NOMO-1 treated with dmso at 0.1 percent for 144 hours (cell line): ENCODE results near the gene PPTC7.
"Not testable (repeated sequence)": the region's sequence is repeated elsewhere in the genome, so short reads cannot be mapped to it uniquely, and the experiment has no call there.

Source experiments
- DNase-seq: peaks from one replicate; lab custom pipeline; 2025; ENCODE audit not compliant: unreplicated experiment; lab: John Stamatoyannopoulos, UW

Gene PPTC7

DNA sequence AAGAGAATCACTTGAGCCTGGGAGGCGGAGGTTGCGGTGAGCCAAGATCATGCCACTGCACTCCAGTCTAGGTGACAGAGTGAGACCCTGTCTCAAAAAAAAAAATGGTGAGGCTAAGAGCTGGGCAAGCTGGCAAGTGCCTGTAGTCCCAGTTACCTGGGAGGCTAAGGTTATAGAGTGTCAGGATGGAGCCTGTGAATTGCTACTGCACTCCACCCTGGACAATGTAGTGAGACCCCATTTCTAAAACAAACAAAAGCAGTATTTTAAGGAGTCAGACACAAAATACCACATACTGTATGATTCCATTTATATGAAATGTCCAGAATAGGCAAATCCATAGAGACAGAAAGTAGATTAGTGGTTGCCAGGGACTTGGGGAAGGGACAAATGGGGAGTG lies 4.0 kb upstream of the PPTC7 start:
- DNase-seq, result not testable (repeated sequence)

DNA sequence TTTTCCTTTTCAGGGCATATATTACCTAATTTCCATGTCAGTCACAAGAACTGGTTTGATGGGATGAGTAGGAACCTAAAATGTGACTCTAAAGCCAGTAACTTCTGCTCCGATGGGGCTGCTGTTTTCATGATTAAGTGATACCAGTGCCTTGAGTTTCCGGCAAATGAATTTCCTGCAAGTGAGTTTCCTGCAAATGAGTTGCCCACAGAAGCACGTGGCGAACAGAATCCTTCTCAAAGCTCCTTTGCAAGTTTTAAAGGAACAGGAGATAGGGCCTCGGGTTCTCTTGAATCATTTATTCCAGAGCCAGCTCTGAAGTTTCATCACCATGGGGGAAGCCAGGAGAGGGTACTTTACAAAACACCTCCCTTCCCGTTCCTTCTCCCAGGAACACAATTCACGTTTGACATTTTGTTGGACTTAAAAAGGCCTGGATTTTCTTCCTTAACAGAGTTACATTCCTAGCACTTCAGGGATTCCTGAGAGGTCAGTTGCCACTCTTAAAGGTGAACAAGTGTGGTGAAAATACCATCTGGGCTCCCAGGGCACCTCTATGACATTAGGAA lies 2.2 kb upstream of the PPTC7 start:
- DNase-seq, result no peak

DNA sequence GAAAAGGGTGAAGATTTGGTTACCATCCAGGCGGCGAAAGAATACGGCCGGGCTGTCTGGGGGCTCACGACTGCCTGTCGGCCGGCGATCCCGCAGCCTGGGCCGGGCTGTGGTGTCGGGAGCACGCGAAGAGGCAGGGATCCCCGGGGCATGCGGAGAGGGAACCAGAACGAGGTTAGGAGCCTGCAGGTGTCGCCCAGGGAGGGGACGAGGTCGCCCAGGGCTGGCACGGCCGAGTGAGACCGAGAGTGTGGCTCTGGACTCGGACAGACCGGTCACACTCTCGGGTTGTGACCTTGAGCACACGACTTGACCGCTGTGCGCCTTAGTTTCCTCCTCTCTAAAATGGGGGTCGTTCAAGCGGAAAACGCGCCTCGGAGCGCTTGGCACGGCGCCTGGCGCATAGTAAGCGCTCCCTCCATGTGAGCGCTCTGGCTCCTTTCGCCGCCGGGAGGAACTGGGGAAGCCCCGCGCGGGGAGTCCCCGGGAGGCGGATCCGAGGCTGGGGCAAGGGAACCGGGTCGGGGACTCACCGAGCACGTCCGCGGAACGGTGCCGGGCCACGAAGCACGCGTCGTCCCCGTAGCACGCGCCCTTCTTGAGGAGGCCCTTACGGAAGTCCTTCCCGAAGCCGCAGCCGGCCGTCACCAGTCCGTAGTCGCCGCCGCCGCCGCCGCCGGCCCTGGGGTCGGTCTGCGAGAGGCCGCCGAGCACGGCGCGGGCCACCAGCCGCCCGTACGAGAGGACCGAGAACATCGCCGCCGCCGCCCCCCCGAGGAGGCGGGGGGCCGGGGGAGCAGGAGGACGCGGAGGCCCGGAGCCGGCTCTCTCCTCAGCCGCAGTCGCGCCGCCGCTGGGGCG lies 612 bp downstream of the PPTC7 start:
- no peak for DNase-seq

DNA sequence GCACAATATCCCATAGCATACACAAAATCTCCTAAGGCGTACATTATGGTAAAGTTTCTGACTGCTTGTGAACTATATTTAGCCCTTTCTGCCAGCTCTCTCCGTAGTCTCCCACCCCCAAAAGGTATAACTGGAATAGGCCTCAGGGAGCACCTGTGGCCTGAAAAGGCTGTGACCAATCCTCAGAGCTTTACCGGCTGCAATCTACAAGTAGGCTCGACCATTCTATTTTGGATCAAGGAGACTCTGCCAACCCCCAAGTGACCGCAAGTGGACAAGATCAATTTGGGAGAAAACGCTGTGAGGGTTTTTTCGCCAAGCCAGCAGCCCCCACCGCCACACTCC lies 1.2 kb downstream of the PPTC7 start:
- DNase-seq, result no peak

DNA sequence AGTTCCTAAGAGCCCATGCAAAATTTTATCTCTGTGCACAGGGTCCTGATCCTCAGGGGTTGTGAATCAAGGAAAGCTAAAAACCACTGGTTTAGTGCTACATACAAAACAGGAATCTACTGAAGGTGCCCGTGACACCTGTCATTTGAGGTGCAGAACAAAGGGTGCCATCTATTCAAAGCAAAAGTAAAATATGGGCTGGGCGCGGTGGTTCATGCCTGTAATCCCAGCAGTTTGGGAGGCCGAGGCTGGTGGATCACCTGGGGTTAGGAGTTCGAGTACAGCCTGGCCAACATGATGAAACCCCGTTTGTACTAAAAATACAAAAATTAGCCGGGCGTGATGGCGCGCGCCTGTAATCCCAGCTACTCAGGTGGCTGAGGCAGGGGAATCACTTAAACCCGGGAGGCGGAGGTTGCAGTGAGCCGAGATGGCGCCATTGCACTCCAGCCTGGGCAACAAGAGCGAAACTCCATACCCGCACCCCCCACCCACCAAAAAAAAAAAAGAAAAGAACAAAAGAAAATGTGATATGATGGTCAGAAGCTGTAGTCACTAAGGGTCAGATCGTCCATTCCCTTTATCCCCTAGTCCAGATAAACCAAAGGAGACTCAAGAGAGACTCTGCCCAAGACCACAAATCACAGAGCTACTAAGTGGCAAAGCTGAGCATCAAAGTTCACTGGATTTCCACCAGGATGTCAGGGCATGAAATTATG lies 3.4 kb downstream of the PPTC7 start:
- DNase-seq, result no peak

DNA sequence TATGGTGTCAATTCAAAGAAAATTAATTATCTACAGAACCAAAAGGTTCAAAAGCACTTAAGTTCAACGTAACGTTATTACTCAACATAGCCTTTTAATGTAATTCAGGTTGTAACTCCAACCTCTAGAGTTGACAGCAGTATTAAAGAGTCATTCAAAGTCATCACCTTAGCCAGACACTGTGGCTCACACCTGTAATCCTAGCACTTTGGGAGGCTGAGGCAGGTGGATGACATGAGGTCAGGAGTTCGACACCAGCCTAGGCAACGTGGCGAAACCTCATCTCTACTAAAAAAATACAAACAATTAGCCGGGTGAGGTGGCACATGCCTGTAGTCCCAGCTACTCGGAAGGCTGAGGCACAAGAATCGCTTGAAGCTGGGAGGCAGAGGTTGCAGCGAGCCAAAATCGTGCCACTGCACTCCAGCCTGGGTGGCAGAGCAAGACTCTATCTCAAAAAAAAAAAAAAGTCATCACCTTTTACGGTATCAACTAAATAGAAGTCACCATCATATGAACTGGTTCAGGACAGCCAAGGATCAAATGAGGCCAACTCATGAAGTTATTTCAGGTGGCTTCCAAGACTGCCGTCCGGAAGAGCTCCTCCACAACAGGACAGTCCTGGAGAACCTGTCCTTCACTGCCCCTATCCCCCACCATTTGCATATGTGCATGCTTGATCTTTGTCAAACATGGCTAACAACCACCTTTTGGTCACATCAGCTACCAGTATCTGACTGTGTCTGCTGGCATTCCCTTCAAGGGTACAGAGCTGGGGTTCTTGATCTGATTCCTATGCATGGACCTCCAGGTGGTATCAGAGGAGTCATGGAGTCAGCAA lies 4.2 kb downstream of the PPTC7 start:
- DNase-seq, result no peak

DNA sequence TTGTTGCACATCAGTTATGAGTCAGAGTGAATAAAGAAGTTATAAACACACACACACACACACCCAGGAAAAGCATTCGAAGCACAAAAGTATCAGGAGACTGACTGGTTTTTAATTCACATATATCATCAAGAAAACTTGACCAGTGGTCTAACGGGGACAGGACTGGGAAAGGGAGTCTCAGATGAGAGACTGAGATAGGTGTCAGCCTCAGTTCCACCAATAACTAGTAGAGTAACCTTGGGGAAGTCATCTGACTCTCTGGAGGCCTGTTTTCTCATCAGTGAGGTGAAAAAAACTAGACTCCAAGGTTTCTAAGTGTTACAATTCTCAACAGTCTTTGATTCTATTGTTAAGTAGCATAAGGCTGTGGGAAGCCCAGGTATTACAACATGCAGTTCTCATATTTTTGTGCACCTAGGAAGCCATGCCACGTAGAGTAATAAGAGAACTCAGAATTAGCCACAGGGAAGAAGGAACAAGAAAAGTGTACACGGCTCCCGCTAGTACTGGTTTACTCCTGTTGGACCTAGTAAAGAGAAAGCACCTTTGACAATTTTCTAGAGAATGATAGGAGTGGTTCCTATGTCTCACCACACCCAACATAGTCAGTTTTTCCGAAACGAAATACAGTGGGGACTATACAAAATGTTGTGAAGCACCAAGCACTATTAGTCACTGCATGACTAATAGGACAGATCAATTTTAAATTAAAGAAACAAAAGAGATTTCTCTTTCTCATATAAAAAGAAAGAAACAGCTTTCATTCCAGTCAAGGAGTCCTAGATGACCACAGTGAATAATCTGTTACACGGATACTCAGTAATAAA lies 5.0 kb downstream of the PPTC7 start:
- DNase-seq, result no peak

DNA sequence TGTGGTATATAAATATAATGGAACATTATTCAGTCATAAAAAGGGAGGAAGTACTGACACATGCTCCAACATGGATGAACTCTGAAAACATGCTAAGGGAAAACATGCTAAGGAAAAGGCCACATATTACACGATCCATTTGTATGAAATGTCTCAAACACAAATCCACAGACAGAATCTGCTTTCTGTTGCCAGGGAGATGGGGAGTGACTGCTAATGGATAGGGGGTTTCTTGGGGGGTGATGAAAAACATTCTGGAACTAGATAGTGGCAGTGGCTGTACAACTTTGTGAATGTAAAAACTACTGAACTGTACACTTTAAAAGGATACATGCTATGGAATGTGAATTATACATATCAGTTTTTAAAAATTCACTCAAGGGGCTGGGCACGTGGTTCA lies 6.6 kb downstream of the PPTC7 start:
- DNase-seq, result no peak

DNA sequence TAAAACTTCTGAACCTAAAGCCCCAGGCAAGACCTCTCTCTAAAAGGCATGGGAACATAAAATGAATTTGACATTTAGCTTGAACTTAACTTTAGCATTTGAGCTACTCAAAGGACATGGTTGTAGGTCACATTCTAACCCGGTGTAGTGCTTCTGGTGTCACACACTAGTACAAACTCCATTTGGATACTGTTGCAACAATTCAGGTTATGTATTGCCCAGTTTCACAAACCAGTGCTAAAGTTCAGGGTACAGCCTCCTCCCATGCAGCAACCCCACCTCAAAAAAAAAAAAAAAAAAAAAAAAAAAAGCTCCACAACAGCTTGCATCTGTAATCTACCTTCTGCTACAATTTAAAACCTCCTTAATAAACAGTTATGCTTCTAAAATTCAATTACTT lies 7.8 kb downstream of the PPTC7 start:
- DNase-seq, result no peak

DNA sequence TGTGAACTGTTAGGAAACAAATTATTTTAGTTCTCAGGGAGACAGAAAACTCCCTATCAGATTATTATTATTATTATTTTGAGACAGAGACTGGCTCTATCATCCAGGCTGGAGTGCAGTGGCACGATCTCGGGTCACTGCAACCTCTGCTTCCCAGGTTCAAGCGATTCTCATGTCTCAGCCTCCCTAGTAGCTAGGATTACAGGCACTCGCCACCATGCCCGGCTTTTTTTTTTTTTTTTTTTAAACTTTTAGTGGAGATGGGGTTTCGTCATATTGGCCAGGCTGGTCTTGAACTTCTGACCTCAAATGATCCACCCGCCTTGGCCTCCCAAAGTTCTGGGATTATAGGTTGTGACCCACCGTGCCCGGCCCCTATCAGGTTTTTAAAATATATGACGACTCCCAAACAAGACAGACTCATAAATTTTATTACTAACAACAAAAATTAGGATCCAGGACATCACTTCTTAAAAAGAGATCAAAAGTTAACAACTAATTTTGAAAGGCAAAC lies 8.3 kb downstream of the PPTC7 start:
- DNase-seq, result not testable (repeated sequence)

DNA sequence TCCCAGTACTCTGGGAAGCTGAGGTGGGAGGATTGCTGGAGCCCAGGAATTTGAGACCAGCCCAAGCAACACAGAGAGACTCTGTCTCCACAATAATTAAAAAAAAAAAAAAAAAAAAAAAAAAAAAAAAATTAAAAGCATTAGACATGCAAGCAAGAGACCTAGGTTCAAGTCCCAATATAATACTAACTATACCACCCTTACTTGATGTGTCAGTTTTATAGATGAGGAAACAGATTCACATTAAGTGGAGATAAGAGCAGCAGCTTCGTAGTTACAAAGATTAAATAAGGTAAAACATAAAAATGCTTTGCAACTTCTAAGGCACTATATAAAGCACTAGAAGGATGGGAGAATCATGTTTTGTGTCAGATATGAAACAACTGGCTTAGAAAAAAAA lies 9.1 kb downstream of the PPTC7 start:
- DNase-seq, result no peak

DNA sequence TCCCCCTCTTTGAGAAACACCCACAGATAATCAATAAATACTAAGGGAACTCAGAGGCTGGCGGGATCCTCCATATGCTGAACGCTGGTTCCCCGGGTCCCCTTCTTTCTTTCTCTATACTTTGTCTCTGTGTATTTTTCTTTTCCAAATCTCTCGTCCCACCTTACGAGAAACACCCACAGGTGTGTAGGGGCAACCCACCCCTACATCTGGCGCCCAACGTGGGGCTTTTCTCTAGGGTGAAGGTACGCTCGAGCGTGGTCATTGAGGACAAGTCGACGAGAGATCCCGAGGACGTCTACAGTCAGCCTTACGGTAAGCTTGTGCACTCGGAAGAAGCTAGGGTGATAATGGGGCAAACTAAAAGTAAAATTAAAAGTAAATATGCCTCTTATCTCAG lies 12.3 kb downstream of the PPTC7 start:
- DNase-seq, result not testable (repeated sequence)

DNA sequence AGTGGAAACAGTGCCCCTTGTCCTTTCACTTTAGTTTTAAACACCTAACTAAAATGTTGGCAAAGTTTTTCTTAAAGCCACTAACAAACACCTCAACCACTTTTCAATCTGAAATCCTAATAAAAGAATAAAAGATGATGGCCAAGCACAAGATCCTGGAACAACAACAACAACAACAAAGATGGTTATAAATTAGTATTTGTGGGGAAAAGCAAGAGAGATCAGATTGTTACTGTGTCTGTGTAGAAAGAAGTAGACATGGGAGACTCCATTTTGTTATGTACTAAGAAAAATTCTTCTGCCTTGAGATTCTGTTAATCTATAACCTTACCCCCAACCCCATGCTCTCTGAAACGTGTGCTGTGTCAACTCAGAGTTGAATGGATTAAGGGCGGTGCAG lies 13.3 kb downstream of the PPTC7 start:
- DNase-seq, result not testable (repeated sequence)

DNA sequence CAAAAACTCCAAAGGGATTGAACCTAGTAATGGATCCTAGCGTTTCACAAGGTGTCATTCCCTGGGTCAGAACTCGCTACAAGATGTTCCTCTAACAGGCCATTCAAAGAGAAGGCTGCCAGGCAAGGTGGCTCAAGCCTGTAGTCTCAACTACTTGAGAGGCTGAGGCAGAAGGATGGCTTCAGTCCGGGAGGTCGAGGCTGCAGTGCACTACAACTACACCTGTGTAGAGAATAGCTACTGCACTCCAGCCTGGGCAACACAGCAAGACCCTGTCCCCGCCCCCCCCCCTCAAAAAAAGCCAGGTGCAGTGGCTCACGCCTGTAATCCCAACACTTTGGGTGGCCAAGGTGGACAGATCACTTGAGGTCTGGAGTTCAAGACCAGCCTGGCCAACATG lies 14.4 kb downstream of the PPTC7 start:
- no peak for DNase-seq

DNA sequence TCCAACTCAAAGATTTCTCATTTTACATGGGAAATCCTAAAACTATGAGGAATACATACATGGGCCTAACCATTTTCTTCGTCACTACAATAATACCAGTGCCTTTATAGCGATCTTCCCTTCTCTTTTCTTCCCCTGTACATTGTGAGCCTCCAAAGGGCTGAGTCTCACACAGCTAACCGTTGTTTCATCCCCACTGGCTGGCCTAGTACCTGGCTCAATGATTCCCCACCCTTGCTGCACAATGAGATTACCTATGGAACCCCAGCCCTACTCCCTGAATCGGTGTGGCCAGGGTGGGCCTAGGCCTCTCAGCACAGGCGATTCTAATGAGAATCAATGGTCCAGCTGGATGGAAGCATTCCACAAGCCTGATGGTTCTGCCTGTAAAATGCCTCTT lies 16.1 kb downstream of the PPTC7 start:
- DNase-seq, result no peak

DNA sequence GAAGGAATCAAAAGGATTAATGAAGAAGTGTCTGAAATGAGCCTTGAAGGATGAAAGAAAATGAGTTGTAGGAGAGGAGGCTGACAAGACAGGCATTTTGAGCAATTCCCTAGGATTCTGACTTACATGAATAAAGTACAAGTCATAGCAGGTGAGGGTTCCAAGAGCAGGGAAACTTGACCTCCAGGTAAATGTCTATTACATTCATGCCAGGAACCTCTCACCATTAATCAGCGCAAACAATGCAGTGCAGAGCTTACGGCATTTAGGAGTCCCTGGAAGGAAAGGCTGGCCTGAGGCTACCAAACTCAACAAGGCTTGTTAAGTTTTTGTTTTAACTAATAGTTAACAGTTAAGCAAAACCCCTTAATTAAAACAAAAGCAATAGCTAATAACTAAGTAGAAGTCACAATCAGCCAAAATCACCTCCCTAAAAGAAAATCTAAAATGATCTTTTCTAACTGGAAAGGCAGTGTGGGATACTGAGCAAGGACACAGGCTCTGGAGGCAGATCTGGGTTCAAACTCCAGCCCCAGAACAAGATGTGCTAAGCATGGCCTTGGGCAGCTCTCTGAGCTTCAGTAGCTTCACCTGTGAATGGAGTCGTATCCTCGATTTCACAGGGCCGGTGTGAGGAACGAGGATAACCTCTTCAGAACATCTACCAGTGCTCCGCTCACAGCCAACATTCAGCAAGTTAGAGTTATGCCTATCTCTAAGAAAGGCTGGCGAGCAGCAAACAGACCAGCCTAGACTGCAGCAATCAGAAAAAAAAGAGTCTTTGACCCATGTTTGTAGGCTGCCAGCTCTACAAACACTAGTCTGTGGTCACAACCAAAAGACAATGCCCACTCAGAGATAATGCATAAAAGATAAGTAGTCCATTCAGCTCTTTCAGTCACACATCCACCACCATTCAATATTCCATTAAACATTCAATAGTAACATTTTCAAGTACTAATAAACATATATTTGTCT lies 16.9 kb downstream of the PPTC7 start:
- no peak for DNase-seq

DNA sequence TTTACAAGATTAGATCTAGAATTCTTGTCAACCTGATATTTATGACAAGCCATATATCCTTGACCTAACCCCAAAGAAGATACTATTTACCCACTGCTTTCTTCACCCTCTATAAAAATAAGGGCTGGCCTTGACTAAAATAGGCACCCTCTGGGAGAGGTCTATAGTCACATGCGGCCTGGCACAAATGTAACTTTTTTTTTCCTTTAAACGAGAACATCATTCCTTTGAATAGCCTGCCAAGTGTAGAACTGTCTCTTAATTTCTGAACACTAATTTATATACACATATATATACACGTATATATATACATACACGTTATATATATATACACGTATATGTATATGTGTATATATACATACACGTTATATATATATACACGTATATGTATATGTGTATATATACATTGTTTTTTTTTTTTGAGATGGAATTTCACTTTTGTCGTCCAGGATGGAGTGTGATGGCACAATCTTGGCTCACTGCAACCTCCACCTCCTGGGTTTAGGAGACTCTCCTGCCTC lies 18.6 kb downstream of the PPTC7 start:
- DNase-seq, result no peak

DNA sequence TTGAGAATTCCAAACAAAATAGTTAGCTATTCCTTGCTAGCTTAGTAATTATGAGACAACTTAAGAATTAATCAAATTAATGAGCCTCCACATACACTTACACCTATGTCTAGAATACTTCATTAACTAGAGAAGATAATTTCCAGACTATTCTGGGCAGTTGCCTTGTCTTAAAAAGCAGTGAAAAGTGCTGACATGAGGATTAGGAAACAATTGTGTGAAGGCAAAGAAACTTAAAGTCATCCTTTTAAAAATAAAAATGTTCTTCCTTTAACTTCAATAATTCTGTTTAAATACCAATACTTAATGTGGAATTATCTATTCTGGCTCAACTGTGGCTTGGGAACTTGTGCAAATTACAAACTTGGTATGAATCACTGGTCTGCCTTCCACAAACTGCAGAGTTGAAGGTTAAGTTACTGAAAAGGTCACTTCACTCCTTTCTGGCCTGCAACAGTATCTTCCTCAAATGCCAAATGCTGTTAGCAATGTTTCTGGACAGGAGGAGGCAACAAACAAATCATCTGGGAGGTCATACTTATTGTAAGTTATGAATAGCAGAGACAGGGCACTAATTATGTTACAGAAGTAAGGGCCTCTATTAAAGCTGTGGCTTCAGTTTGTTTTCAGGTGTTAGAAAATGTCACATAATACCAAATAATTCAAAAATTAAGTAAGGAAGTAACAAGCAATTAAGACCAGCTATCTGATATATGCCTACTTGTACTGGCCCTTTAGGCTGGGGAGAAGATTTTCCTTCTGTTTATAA lies 19.2 kb downstream of the PPTC7 start:
- peak; percentile 25 for DNase-seq
